Gastroesophageal sphincter (tissue), 4 donors: ENCODE results near the gene KIAA1217. TPM values are rescaled to one million over a fixed set of nuclear protein-coding genes. Genes with fewer than 3 reads are reported as not detected.

ENCODE experiments used
- ATAC-seq: fragments of 150-250 bp; one replicate; pipeline ENCODE4 v1.9.1; 2016; ENCODE audit warnings: mild to moderate bottlenecking, moderate library complexity
- H3K27ac ChIP-seq, 4 donors: fragments of 200-600 bp; sonication (generic) in 3 of 4; 1 replicate in 3 of 4; 2 replicates in 1 of 4; pipeline ENCODE4 v1.5.1; 2016 to 2019
- H3K27me3 ChIP-seq: fragments of 200-600 bp; sonication (generic); one replicate; pipeline ENCODE4 v1.5.1; 2019
- H3K36me3 ChIP-seq, 2 donors: fragments of 200-600 bp; sonication (generic); one replicate each; pipeline ENCODE4 v1.5.1; 2019; ENCODE audit warnings: control low read depth in 1 of 2
- H3K4me1 ChIP-seq, 3 donors: fragments of 200-600 bp; sonication (generic); 1 replicate in 2 of 3; 2 replicates in 1 of 3; pipeline ENCODE4 v1.5.1; 2016 to 2019; ENCODE audit warnings: control low read depth in 2 of 3
- H3K4me3 ChIP-seq, 2 donors: fragments of 200-600 bp; sonication (generic); one replicate each; pipeline ENCODE4 v1.5.1; 2019; ENCODE audit warnings: mild to moderate bottlenecking in 1 of 2, moderate library complexity in 1 of 2
- H3K9me3 ChIP-seq, 3 donors: fragments of 200-600 bp; sonication (generic); one replicate each; pipeline ENCODE4 v1.5.1; 2017 to 2019; ENCODE audit warnings: control low read depth in 2 of 3
- CTCF ChIP-seq, 4 experiments: fragments of 200-600 bp in 2 of 4; fragments of 450-650 bp in 2 of 4; sonication (generic) in 1 of 4; IDR thresholded peaks; one replicate each; pipeline ENCODE4 v1.5.1; 2017 to 2019; ENCODE audit warnings: antibody characterized with exemption in 4 of 4, mild to moderate bottlenecking in 2 of 4, moderate library complexity in 2 of 4
- EP300 ChIP-seq: sonication (generic); formaldehyde crosslinking; IDR thresholded peaks from one replicate; pipeline ENCODE4 v1.6.1; 2017; ENCODE audit warnings: antibody characterized with exemption, mild to moderate bottlenecking
- POLR2A ChIP-seq, 2 donors: fragments of 450-650 bp; IDR thresholded peaks; one replicate each; pipeline ENCODE4 v1.6.1; 2017; ENCODE audit warnings: antibody characterized with exemption in 2 of 2, mild to moderate bottlenecking in 2 of 2, moderate library complexity in 1 of 2
- POLR2AphosphoS5 ChIP-seq: sonication (generic); formaldehyde crosslinking; IDR thresholded peaks from one replicate; pipeline ENCODE4 v1.6.1; 2017; ENCODE audit warnings: antibody characterized with exemption
- WGBS, 2 donors: methylation state at CpG; one replicate each; pipeline ENCODE4 v1.1.5; 2018; ENCODE audit warnings: low coverage in 1 of 2; 5-methylcytosine and 5-hydroxymethylcytosine counted together
- total RNA-seq, 4 donors: library from RNA; depleted of rRNA; stranded (reverse); fragments of >200 nt; gene quantifications; one replicate each; pipeline ENCODE4 v1.1.0, GENCODE V29; 2016

Gene KIAA1217
- total RNA-seq, 4 donors from 2014 or later: 9.7 to 15.3 (median 12.7) TPM

GRCh38 chr10:24569828-24570657, 361.1 kb downstream of the KIAA1217 start:
- ATAC-seq: no peak
- no peak overlapping the region for H3K4me3 ChIP-seq
- H3K4me1 ChIP-seq: no peaks in the 10 kb centered on the region
- H3K27me3 ChIP-seq: peaks cover 12% of the 10 kb centered on the region
- no peak overlapping the region for H3K27ac ChIP-seq
- 76 to 94% methylated on average over 7 of the region's 12 CpGs for WGBS, 2 donors
- no peaks in the 10 kb centered on the region for H3K36me3 ChIP-seq
- TF ChIP-seq POLR2A (IDR thresholded peaks at IDR 0.05) (no peak), POLR2AphosphoS5 (no peak), CTCF (IDR thresholded peaks at IDR 0.05) (no peak), EP300 (no peak)
- no peaks in the 10 kb centered on the region for H3K9me3 ChIP-seq

- WGBS, 2 donors: 82 to 85% methylated on average over 7 of the region's 9 CpGs
Observed at GRCh38 chr10:24570658-24571426, 361.9 kb downstream of the KIAA1217 start.

GRCh38 chr10:24571870-24572450, 363.0 kb downstream of the KIAA1217 start:
- no peak for ATAC-seq

More at GRCh38 chr10:24570658-24571426, 361.9 kb downstream of the KIAA1217 start:
- TF ChIP-seq POLR2A (IDR thresholded peaks at IDR 0.05) (no peak), CTCF (IDR thresholded peaks at IDR 0.05) (no peak), POLR2AphosphoS5 (no peak), EP300 (no peak)
- no peaks in the 10 kb centered on the region for H3K9me3 ChIP-seq
- H3K27me3 ChIP-seq: peaks cover 12% of the 10 kb centered on the region
- no peak overlapping the region for H3K27ac ChIP-seq
- H3K4me1 ChIP-seq: no peaks in the 10 kb centered on the region
- no peak overlapping the region for H3K4me3 ChIP-seq
- no peaks in the 10 kb centered on the region for H3K36me3 ChIP-seq
- no peak for ATAC-seq

GRCh38 chr10:24574161-24574560, 365.2 kb downstream of the KIAA1217 start:
- Histone ChIP-seq H3K4me3 (no peak overlapping the region), H3K36me3 (no peaks in the 10 kb centered on the region), H3K27me3 (peaks cover 10% of the 10 kb centered on the region), H3K9me3 (no peaks in the 10 kb centered on the region), H3K27ac (no peak overlapping the region), H3K4me1 (no peaks in the 10 kb centered on the region)
- no peak for TF ChIP-seq POLR2AphosphoS5
- TF ChIP-seq EP300: no peak
- no peak for TF ChIP-seq CTCF (IDR thresholded peaks at IDR 0.05)
- no peak for TF ChIP-seq POLR2A (IDR thresholded peaks at IDR 0.05)
- ATAC-seq: no peak
- 79 to 83% methylated on average over 7 to 9 of the region's 9 CpGs for WGBS, 2 donors

More at GRCh38 chr10:24571870-24572450, 363.0 kb downstream of the KIAA1217 start:
- WGBS, 2 donors: 75 to 100% methylated on average over 2 of the region's 7 CpGs
- no peaks in the 10 kb centered on the region for H3K9me3 ChIP-seq
- no peak overlapping the region for H3K4me3 ChIP-seq
- no peaks in the 10 kb centered on the region for H3K36me3 ChIP-seq
- no peak for TF ChIP-seq POLR2AphosphoS5
- TF ChIP-seq EP300: no peak
- TF ChIP-seq CTCF (IDR thresholded peaks at IDR 0.05): no peak
- no peak for TF ChIP-seq POLR2A (IDR thresholded peaks at IDR 0.05)
- H3K4me1 ChIP-seq: no peaks in the 10 kb centered on the region
- peaks cover 12% of the 10 kb centered on the region for H3K27me3 ChIP-seq
- no peak overlapping the region for H3K27ac ChIP-seq
